ENCODE data around the gene PEAK3. TPM values are rescaled to one million over a fixed set of nuclear protein-coding genes. Genes with fewer than 3 reads are reported as not detected.

PEAK3 gene
- total RNA-seq (1 to 10 TPM in 6 of 9 donors, under 1 TPM in 2, not detected in 1; 0.43 to 3.2 (median 1.5) TPM), polyA plus RNA-seq (under 1 TPM; 0.05 to 0.56 (median 0.27) TPM)
- long read RNA-seq, donor 1, result 0 reads
- long read RNA-seq, donor 2, result 0 reads
- long read RNA-seq, donor 3, result 0 reads
- long read RNA-seq, donor 4, result 0 reads
- long read RNA-seq, donor 5, partial matches to known transcripts, result 0 of 2 reads
- long read RNA-seq, donor 5, other reads (novel, unspliced or antisense), result 1 of 2 reads
- long read RNA-seq, donor 6, partial matches to known transcripts, result 0 of 1 reads
- long read RNA-seq, donor 6, other reads (novel, unspliced or antisense), result 1 of 1 reads
- long read RNA-seq, donor 7, result 0 reads
- long read RNA-seq, donor 8, result 0 reads
- long read RNA-seq, donor 9, result 0 reads
- long read RNA-seq, donor 10, result 0 reads

GRCh38 chr19:2282062-2282861 lies at the start of gene PEAK3:
TSS of gene PEAK3 (minus strand) at chr19:2282175. CDS start at chr19:2280931, 1,244 bp downstream.
- TF ChIP-seq CTCF (IDR thresholded peaks at IDR 0.05) (no peak), POLR2A (IDR thresholded peaks at IDR 0.05) (no peak)
- peaks cover 4% of the 10 kb centered on the region for H3K27me3 ChIP-seq
- H3K4me1 ChIP-seq (replicated peaks in 1 of 2), result no peaks in the 10 kb centered on the region
- peak; percentile 50 to 85 (median 65) for DNase-seq
- peak within 1 kb of the TSS in 2 of 5 donors; percentile 34 to 79 for H3K27ac ChIP-seq
- WGBS, 4 donors, result 13 to 19% (median 14%) methylated on average over 16 to 41 of the region's 41 CpGs
- H3K9me3 ChIP-seq (replicated peaks in 1 of 3), result no peaks in the 10 kb centered on the region
- intact Hi-C loops (cut with DNase I), result loop anchor here in 1 of 2 donors (10.0 kb wide), 1 partner anchor 103 kb away; no protein-coding TSS in a partner anchor
- no peaks in the 10 kb centered on the region for H3K36me3 ChIP-seq (replicated peaks in 1 of 2)
- peak within 1 kb of the TSS in 2 of 4 donors; percentile 19 to 28 for H3K4me3 ChIP-seq

GRCh38 chr19:2330632-2331284 lies 48.8 kb upstream of the PEAK3 start:
- TF ChIP-seq POLR2A (IDR thresholded peaks at IDR 0.05) (no peak), CTCF (IDR thresholded peaks at IDR 0.05) (no peak)
- Histone ChIP-seq H3K4me1 (replicated peaks in 1 of 2) (peaks cover 17 to 27% of the 10 kb centered on the region in 2 donors), H3K27me3 (no peaks in the 10 kb centered on the region), H3K27ac (no peak overlapping the region), H3K9me3 (replicated peaks in 1 of 3) (no peaks in the 10 kb centered on the region), H3K4me3 (no peak overlapping the region), H3K36me3 (replicated peaks in 1 of 2) (peaks cover 0 to 2% of the 10 kb centered on the region in 2 donors)
- intact Hi-C loops (cut with DNase I), result no loop called here
- no peak for DNase-seq
- WGBS, 4 donors, result 76 to 82% (median 77%) methylated on average over 13 to 20 of the region's 20 CpGs

GRCh38 chr19:2330255-2330631 lies 48.3 kb upstream of the PEAK3 start:
- H3K36me3 ChIP-seq (replicated peaks in 1 of 2), result peaks cover 0 to 5% of the 10 kb centered on the region in 2 donors
- DNase-seq, result no peak
- peaks cover 17 to 27% of the 10 kb centered on the region in 2 donors for H3K4me1 ChIP-seq (replicated peaks in 1 of 2)
- 78 to 86% (median 81%) methylated on average over 9 to 10 of the region's 10 CpGs for WGBS, 4 donors
- H3K27me3 ChIP-seq, result no peaks in the 10 kb centered on the region
- intact Hi-C loops (cut with DNase I), result no loop called here
- no peak for TF ChIP-seq CTCF (IDR thresholded peaks at IDR 0.05)
- H3K27ac ChIP-seq, result no peak overlapping the region
- H3K9me3 ChIP-seq (replicated peaks in 1 of 3), result no peaks in the 10 kb centered on the region
- H3K4me3 ChIP-seq, result no peak overlapping the region

GRCh38 chr19:2329501-2329916 lies 47.5 kb upstream of the PEAK3 start:
- Histone ChIP-seq H3K4me1 (replicated peaks in 1 of 2) (peaks cover 17 to 27% of the 10 kb centered on the region in 2 donors), H3K27ac (no peak overlapping the region), H3K9me3 (replicated peaks in 1 of 3) (no peaks in the 10 kb centered on the region), H3K4me3 (peak overlapping the region in 2 of 4 donors; percentile 86 to 95), H3K36me3 (replicated peaks in 1 of 2) (peaks cover 0 to 9% of the 10 kb centered on the region in 2 donors), H3K27me3 (no peaks in the 10 kb centered on the region)
- intact Hi-C loops (cut with DNase I), result no loop called here
- TF ChIP-seq CTCF (IDR thresholded peaks at IDR 0.05) (no peak), POLR2A (IDR thresholded peaks at IDR 0.05) (no peak)
- DNase-seq, result no peak
- 64 to 75% (median 67%) methylated on average over 11 to 13 of the region's 13 CpGs for WGBS, 4 donors
